GM06990 (cell line): ENCODE data around the gene CNOT8.

Source experiments
- DNase-seq: peaks from one replicate; pipeline ENCODE4 v3.0.0-alpha.2; 2011; ENCODE audit not compliant: insufficient read length; ENCODE audit errors: extremely low read depth
- H3K27me3 ChIP-seq: replicated peaks from 2 replicates; pipeline ENCODE4 v1.6.0; 2011; ENCODE audit warnings: low read length; ENCODE audit not compliant: control insufficient read depth, insufficient read depth
- H3K36me3 ChIP-seq: 2 replicates; pipeline ENCODE4 v1.5.1; 2011; ENCODE audit warnings: low read length; ENCODE audit not compliant: control insufficient read depth, insufficient read depth
- H3K4me3 ChIP-seq: replicated peaks from 2 replicates; pipeline ENCODE4 v1.5.1; 2011; ENCODE audit warnings: low read depth, mild to moderate bottlenecking, control low read depth, low read length
- TF ChIP-seq, protein P1 (sequence below): IDR thresholded peaks from 2 replicates; pipeline ENCODE4 v1.5.1; 2011; ENCODE audit warnings: low read length, control low read depth, mild to moderate bottlenecking, inconsistent platforms; ENCODE audit not compliant: insufficient read depth, poor library complexity, severe bottlenecking

CNOT8 gene

DNA sequence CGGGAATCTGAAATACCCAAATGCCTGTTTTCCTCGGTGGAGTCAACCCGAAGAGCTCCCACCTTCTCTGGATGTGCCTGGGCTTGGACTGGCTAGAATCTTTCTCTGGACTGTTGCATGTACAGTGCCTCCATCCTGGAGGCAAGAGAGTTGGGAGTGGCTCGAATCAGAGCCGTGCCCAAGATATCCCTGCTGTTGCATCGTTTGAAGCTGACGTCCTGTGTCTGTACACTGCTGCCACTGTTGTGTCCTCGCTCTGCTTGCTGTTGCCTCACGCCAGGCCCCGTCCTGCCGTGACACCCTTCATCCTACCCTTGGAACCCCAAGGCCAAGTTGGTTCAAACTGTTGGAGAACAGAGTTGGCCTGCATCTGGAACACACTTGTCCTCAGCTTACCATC, 43.4 kb upstream of the CNOT8 start:
- H3K36me3 ChIP-seq: peaks cover 48% of the 10 kb centered on the region

DNA sequence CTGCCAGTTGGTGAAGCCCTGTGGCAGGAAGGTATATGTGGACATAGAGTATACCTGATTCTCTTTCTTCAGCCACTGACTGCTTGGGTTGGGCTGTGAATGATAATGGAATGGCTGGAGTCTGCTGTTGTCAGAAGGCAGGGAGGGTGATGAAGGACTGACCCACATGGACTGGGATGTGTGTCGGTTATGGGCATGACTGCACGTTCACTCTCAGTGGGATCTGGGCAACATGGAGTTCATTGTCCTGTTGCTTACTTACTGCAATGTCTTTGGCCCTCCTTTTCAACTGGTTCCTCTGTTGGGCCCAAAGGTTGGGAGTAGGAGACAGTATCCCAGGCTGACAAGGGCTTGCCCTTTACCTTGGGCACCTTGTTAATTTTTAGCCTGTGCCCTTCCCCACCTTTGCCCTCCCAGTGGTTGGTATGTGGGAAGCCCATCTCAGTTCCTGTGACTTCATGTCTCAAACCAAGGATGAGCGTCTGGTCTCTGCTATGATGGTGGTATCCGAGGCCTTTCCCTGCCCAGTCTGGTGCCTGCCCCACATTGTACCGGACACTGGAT, 42.7 kb upstream of the CNOT8 start:
- H3K36me3 ChIP-seq: peaks cover 52% of the 10 kb centered on the region

More for the DNA sequence above, 43.4 kb upstream of the CNOT8 start:
- DNase-seq: no peak
- Histone ChIP-seq H3K4me3 (no peak overlapping the region), H3K27me3 (no peaks in the 10 kb centered on the region)
- TF ChIP-seq, protein P1, sequence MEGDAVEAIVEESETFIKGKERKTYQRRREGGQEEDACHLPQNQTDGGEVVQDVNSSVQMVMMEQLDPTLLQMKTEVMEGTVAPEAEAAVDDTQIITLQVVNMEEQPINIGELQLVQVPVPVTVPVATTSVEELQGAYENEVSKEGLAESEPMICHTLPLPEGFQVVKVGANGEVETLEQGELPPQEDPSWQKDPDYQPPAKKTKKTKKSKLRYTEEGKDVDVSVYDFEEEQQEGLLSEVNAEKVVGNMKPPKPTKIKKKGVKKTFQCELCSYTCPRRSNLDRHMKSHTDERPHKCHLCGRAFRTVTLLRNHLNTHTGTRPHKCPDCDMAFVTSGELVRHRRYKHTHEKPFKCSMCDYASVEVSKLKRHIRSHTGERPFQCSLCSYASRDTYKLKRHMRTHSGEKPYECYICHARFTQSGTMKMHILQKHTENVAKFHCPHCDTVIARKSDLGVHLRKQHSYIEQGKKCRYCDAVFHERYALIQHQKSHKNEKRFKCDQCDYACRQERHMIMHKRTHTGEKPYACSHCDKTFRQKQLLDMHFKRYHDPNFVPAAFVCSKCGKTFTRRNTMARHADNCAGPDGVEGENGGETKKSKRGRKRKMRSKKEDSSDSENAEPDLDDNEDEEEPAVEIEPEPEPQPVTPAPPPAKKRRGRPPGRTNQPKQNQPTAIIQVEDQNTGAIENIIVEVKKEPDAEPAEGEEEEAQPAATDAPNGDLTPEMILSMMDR: no peak

DNA sequence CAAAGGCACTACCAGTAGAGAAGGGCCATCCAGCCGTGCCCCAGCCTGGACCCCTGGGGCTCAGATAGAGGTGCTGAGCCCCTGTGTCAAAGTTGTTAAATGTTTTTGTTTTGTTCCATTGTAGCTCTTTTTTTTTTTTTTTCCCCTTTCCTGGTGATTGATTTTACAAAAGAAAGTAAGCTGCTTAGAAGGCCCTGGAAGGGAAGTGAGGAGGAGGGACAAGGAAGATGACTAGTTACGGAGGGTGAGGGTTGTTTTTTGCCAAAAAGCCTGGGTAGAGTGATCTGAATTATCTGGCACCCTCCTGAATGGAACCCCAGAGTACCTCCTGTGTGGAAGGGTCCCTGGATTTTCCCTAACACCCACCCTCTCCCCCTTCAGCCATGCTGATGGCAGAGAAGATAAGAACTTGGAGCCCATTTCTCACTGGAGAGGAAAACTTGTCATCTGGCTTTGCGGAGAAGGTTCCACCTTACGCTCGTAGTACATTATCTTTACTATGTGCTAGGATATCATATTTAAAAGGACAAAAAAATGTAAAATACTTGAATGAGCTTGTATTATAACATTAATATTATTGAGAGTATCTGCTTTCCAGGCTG, 41.4 kb upstream of the CNOT8 start:
- H3K27me3 ChIP-seq: no peaks in the 10 kb centered on the region
- H3K4me3 ChIP-seq: no peak overlapping the region
- DNase-seq: no peak
- TF ChIP-seq, protein P1: no peak
- peaks cover 43% of the 10 kb centered on the region for H3K36me3 ChIP-seq

More for the DNA sequence above, 42.7 kb upstream of the CNOT8 start:
- H3K27me3 ChIP-seq: no peaks in the 10 kb centered on the region
- TF ChIP-seq, protein P1: no peak
- H3K4me3 ChIP-seq: no peak overlapping the region
- DNase-seq: no peak

DNA sequence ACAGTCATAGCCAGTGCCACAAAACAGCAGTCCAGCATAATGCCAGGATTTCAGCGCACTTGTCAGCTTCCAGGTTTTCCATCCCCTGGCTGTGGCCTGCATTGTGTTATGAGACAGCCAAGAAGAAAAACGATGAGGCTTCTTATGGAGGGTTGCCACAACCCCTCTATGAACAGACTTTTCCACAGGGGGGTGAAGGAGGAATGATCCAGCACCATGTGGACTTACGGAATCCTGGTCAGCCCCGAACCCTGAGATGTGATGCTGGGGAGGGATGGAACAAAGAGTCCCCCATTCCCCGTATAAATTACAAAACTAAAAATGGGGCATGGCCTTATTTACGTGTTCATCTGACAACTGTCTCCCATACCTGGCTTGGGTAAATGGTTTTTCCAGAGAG, 40.6 kb upstream of the CNOT8 start:
- TF ChIP-seq, protein P1: no peak
- H3K36me3 ChIP-seq: peaks cover 43% of the 10 kb centered on the region
- DNase-seq: no peak
- H3K4me3 ChIP-seq: no peak overlapping the region
- H3K27me3 ChIP-seq: no peaks in the 10 kb centered on the region

DNA sequence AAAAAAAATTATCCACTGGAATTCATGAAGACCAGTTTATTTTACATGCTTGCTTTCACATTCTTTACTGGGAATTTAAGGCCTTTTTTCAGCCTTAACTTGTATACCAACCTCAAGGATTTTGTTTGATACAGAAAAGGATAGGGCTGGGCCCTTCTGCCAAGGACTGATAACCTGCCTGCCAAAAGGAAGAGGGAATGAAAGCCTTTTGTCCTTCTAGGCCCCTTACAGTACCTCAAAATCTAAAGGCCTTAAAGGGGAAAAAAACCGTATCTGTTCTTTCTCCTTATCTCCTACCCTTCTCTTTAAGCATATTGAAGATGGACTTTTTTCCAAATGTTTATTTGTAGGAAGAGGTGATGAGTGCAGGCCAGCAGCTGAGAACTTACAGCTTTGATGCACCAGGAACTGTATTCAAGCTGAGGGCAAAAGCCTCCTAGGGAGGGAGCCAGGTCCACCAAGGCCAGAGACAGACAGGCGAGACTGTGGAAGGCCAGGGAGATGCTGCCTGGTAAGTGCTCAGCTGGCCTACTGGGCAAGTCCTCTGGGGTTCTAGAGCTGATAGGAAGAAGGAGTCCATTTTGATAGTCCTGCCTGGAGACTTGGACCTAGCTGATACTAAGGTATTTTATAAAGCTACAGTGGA, 39.8 kb upstream of the CNOT8 start:
- Histone ChIP-seq H3K36me3 (peaks cover 41% of the 10 kb centered on the region), H3K4me3 (no peak overlapping the region), H3K27me3 (no peaks in the 10 kb centered on the region)
- TF ChIP-seq, protein P1: no peak
- no peak for DNase-seq

DNA sequence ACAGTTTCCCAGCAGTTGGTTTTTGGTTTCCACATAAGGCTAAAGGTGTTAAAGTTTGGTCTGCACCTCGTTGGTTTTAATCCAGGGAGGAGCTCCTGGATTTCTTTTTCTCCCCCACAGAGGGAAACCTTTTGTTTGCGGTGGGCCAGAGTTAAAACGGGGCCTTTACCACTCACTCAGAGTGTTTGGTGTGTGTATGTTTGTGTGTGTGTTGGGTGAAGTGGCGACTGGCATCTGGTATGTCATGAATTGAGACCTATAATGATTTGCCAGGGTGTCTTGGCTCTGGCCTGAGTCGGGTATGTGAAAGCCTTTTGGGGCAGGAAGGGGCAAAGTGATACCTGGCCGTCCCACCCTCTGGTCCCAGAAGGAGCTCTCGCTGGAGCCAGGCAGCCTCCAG, 38.9 kb upstream of the CNOT8 start:
- DNase-seq: no peak
- H3K4me3 ChIP-seq: no peak overlapping the region
- peaks cover 38% of the 10 kb centered on the region for H3K36me3 ChIP-seq
- TF ChIP-seq, protein P1: no peak
- no peaks in the 10 kb centered on the region for H3K27me3 ChIP-seq
